SK-N-SH treated with all-trans-retinoic acid at 6 μM for 48 hours (cell line): ENCODE measurements around the gene ARMC2.

Source experiments
- ATAC-seq: fragments of 200-7000 bp; cut with Tn5 transposase; 3 replicates; pipeline ENCODE4 v1.9.1; 2020; ENCODE audit warnings: mild to moderate bottlenecking, moderate library complexity
- ARNTL ChIP-seq: fragments of 450-650 bp; formaldehyde crosslinking; IDR thresholded peaks from 2 replicates; pipeline ENCODE4 v1.5.0; 2020; ENCODE audit warnings: low read depth, mild to moderate bottlenecking, moderate library complexity, borderline replicate concordance
- CSDC2 ChIP-seq: fragments of 250-450 bp; sonication (Bioruptor Pico); IDR thresholded peaks from 2 replicates; pipeline ENCODE4 v1.5.0; 2020; ENCODE audit warnings: mild to moderate bottlenecking, moderate library complexity
- CSRNP3 ChIP-seq: fragments of 250-450 bp; sonication (Bioruptor Pico); IDR thresholded peaks from 2 replicates; pipeline ENCODE4 v1.5.1; 2021; ENCODE audit warnings: mild to moderate bottlenecking, moderate library complexity
- ESRRG ChIP-seq: fragments of 250-450 bp; sonication (Bioruptor Pico); IDR thresholded peaks from 2 replicates; pipeline ENCODE4 v1.6.1; 2021; ENCODE audit warnings: mild to moderate bottlenecking
- GLIS3 ChIP-seq: fragments of 250-450 bp; sonication (Bioruptor Pico); IDR thresholded peaks from 2 replicates; pipeline ENCODE4 v1.5.0; 2020; ENCODE audit warnings: mild to moderate bottlenecking, moderate library complexity
- OSR1 ChIP-seq: fragments of 250-450 bp; sonication (Bioruptor Pico); IDR thresholded peaks from 2 replicates; pipeline ENCODE4 v1.8.0; 2022; ENCODE audit warnings: moderate library complexity, mild to moderate bottlenecking, inconsistent platforms
- POU6F1 ChIP-seq: fragments of 250-450 bp; sonication (Bioruptor Pico); IDR thresholded peaks from 2 replicates; pipeline ENCODE4 v1.8.0; 2021; ENCODE audit warnings: low read depth, mild to moderate bottlenecking, moderate library complexity, borderline replicate concordance
- RARB ChIP-seq: fragments of 250-450 bp; sonication (Bioruptor Pico); IDR thresholded peaks from 2 replicates; pipeline ENCODE4 v1.8.0; 2021; ENCODE audit warnings: mild to moderate bottlenecking, moderate library complexity
- SNAI2 ChIP-seq: fragments of 250-450 bp; sonication (Bioruptor Pico); IDR thresholded peaks from 2 replicates; pipeline ENCODE4 v1.5.0; 2020; ENCODE audit warnings: mild to moderate bottlenecking, moderate library complexity
- TCF4 ChIP-seq: fragments of 250-450 bp; sonication (Bioruptor Pico); IDR thresholded peaks from 2 replicates; pipeline ENCODE4 v1.8.0; 2021; ENCODE audit warnings: mild to moderate bottlenecking, moderate library complexity, borderline replicate concordance
- TOX ChIP-seq: fragments of 250-450 bp; sonication (Bioruptor Pico); IDR thresholded peaks from 2 replicates; pipeline ENCODE4 v1.8.0; 2021; ENCODE audit warnings: mild to moderate bottlenecking, moderate library complexity, borderline replicate concordance
- ZC3H10 ChIP-seq: fragments of 250-450 bp; sonication (Bioruptor Pico); IDR thresholded peaks from 2 replicates; pipeline ENCODE4 v1.5.1; 2021; ENCODE audit warnings: mild to moderate bottlenecking, moderate library complexity
- ZFP3 ChIP-seq: fragments of 250-450 bp; sonication (Bioruptor Pico); IDR thresholded peaks from 2 replicates; pipeline ENCODE4 v1.5.0; 2020; ENCODE audit warnings: mild to moderate bottlenecking, moderate library complexity
- ZFP30 ChIP-seq: fragments of 450-650 bp; formaldehyde crosslinking; IDR thresholded peaks from 2 replicates; pipeline ENCODE4 v1.5.0; 2022; ENCODE audit warnings: mild to moderate bottlenecking, moderate library complexity
- ZNF565 ChIP-seq: fragments of 450-650 bp; formaldehyde crosslinking; conservative IDR thresholded peaks from 2 replicates; pipeline ENCODE4 v1.5.0; 2020; ENCODE audit warnings: low read depth, mild to moderate bottlenecking, moderate library complexity
- ZNF70 ChIP-seq: fragments of 450-650 bp; formaldehyde crosslinking; IDR thresholded peaks from 2 replicates; pipeline ENCODE4 v1.5.0; 2020; ENCODE audit warnings: mild to moderate bottlenecking, moderate library complexity
- TF ChIP-seq, protein P1 (sequence below): fragments of 250-450 bp; sonication (Bioruptor Pico); IDR thresholded peaks from 2 replicates; pipeline ENCODE4 v1.5.0; 2020; ENCODE audit warnings: mild to moderate bottlenecking, moderate library complexity

Gene ARMC2, protein sequence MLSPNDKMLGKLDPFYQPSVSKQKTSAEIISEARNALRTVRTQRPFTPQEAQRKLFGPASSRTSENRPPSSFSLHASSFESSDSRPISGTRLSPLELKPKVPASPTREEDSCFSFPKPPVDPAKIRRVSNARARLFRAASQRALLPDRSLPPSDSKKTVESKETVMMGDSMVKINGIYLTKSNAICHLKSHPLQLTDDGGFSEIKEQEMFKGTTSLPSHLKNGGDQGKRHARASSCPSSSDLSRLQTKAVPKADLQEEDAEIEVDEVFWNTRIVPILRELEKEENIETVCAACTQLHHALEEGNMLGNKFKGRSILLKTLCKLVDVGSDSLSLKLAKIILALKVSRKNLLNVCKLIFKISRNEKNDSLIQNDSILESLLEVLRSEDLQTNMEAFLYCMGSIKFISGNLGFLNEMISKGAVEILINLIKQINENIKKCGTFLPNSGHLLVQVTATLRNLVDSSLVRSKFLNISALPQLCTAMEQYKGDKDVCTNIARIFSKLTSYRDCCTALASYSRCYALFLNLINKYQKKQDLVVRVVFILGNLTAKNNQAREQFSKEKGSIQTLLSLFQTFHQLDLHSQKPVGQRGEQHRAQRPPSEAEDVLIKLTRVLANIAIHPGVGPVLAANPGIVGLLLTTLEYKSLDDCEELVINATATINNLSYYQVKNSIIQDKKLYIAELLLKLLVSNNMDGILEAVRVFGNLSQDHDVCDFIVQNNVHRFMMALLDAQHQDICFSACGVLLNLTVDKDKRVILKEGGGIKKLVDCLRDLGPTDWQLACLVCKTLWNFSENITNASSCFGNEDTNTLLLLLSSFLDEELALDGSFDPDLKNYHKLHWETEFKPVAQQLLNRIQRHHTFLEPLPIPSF

GRCh38 chr6:108848116-108848868 is at the start of gene ARMC2:
TSS of gene ARMC2 (plus strand) at chr6:108848422. CDS start at chr6:108854268, 5,846 bp downstream.
- ATAC-seq = peak; percentile 98

GRCh38 chr6:108798670-108799353 is 49.4 kb upstream of the ARMC2 start:
- ATAC-seq = peak; percentile 25; the same call in 1 of the 3 replicates

More at GRCh38 chr6:108848116-108848868, at the start of gene ARMC2:
- no peak for TF ChIP-seq OSR1
- TF ChIP-seq ARNTL = no peak
- no peak for TF ChIP-seq ZFP30 (CRISPR knock-in tag)
- TF ChIP-seq RARB (CRISPR knock-in tag) = no peak
- no peak for TF ChIP-seq ZFP3 (CRISPR knock-in tag)
- no peak for TF ChIP-seq SNAI2 (CRISPR knock-in tag)
- TF ChIP-seq CSRNP3 (CRISPR knock-in tag) = no peak
- TF ChIP-seq, protein P1, sequence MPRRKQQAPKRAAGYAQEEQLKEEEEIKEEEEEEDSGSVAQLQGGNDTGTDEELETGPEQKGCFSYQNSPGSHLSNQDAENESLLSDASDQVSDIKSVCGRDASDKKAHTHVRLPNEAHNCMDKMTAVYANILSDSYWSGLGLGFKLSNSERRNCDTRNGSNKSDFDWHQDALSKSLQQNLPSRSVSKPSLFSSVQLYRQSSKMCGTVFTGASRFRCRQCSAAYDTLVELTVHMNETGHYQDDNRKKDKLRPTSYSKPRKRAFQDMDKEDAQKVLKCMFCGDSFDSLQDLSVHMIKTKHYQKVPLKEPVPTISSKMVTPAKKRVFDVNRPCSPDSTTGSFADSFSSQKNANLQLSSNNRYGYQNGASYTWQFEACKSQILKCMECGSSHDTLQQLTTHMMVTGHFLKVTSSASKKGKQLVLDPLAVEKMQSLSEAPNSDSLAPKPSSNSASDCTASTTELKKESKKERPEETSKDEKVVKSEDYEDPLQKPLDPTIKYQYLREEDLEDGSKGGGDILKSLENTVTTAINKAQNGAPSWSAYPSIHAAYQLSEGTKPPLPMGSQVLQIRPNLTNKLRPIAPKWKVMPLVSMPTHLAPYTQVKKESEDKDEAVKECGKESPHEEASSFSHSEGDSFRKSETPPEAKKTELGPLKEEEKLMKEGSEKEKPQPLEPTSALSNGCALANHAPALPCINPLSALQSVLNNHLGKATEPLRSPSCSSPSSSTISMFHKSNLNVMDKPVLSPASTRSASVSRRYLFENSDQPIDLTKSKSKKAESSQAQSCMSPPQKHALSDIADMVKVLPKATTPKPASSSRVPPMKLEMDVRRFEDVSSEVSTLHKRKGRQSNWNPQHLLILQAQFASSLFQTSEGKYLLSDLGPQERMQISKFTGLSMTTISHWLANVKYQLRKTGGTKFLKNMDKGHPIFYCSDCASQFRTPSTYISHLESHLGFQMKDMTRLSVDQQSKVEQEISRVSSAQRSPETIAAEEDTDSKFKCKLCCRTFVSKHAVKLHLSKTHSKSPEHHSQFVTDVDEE (CRISPR knock-in tag) = no peak
- no peak for TF ChIP-seq ZNF70
- TF ChIP-seq ESRRG (CRISPR knock-in tag) = no peak
- TF ChIP-seq ZNF565 (CRISPR knock-in tag) = no peak

DNA sequence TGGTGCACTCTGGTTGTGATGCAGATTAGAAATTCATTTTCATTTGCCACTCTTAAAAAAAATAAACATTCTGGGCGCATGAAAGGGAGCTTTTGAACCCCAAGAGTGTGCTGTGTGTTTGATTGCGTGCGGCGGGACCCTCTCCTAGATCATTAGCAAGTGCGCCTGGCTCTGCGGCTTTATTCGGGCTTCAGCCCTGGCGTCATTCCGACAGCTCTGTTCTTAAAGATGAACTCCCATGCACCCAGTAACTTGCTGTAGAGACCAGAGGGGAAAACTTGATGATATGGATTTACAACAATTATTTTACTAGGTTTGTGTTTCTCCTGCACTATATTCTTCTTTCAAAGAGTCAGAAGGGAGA is 48.9 kb upstream of the ARMC2 start:
- no peak for ATAC-seq
- TF ChIP-seq ARNTL = no peak
- no peak for TF ChIP-seq ZNF565 (CRISPR knock-in tag)
- TF ChIP-seq, protein P1 (CRISPR knock-in tag) = no peak
- TF ChIP-seq ZC3H10 (CRISPR knock-in tag) = no peak
- TF ChIP-seq POU6F1 (CRISPR knock-in tag) = no peak
- TF ChIP-seq CSDC2 (CRISPR knock-in tag) = no peak
- no peak for TF ChIP-seq CSRNP3 (CRISPR knock-in tag)
- no peak for TF ChIP-seq GLIS3 (CRISPR knock-in tag)
- TF ChIP-seq TCF4 (CRISPR knock-in tag) = no peak
- no peak for TF ChIP-seq RARB (CRISPR knock-in tag)
- TF ChIP-seq ZNF70 = no peak

More at GRCh38 chr6:108798670-108799353, 49.4 kb upstream of the ARMC2 start:
- TF ChIP-seq ZNF70 (peak; percentile 66; the same call in 1 of the 2 replicates), TCF4 (CRISPR knock-in tag) (peak; percentile 90), TOX (CRISPR knock-in tag) (no peak), GLIS3 (CRISPR knock-in tag) (0 out of 2 replicates have a peak, but pooled peaks have one; percentile 72)
- TF ChIP-seq, protein P1 (CRISPR knock-in tag) = 0 out of 2 replicates have a peak, but pooled peaks have one; percentile 44
